Measurements from ENCODE around the gene SRC.
A peak's percentile ranks its signal among the peaks of the same experiment; 100 is the strongest.

SRC gene

GRCh38 chr20:37316775-37317170 lies 29.2 kb upstream of the SRC start:
- no peak for TF ChIP-seq CTCF (conservative IDR thresholded peaks at IDR 0.05; ENCODE audit: low read depth)
- CTCF ChIA-PET = interaction anchor here (0.6 kb wide), 1 partner anchor 18 kb away, joined by 4 read pairs; no protein-coding TSS in a partner anchor
- peak overlapping the region; percentile 51 for H3K27ac ChIP-seq

GRCh38 chr20:37317316-37317715 lies 28.6 kb upstream of the SRC start:
- peak overlapping the region; percentile 51 for H3K27ac ChIP-seq
- DNase-seq (ENCODE audit: low spot score) = no peak
- no peak for TF ChIP-seq CTCF (conservative IDR thresholded peaks at IDR 0.05; ENCODE audit: low read depth)
- POLR2A ChIA-PET (ENCODE audit: low non-redundant PET) = no interaction called here
- CTCF ChIA-PET = interaction anchor here (0.6 to 1.1 kb wide), 4 partner anchors 18 to 454 kb away, joined by 3 to 6 read pairs (median 4); partner anchors contain the start of gene MANBAL

More at GRCh38 chr20:37316775-37317170, 29.2 kb upstream of the SRC start:
- DNase-seq (ENCODE audit: low spot score) = no peak
- POLR2A ChIA-PET (ENCODE audit: low non-redundant PET) = no interaction called here

- POLR2A ChIA-PET (ENCODE audit: low non-redundant PET) = interaction anchor here (0.6 to 0.7 kb wide), 2 partner anchors 22 to 29 kb away, joined by 3 to 9 read pairs; partner anchors contain the start of gene MANBAL
- peak overlapping the region; percentile 51 for H3K27ac ChIP-seq
- CTCF ChIA-PET = interaction anchor here (0.5 to 1.1 kb wide), 5 partner anchors 29 to 652 kb away, joined by 3 to 6 read pairs (median 3); partner anchors contain the start of gene MANBAL
- no peak for TF ChIP-seq CTCF (conservative IDR thresholded peaks at IDR 0.05; ENCODE audit: low read depth)
- no peak for DNase-seq (ENCODE audit: low spot score)
These were observed 27.8 kb upstream of the SRC start for GRCh38 chr20:37317994-37318640.

- DNase-seq (ENCODE audit: low spot score) = no peak
- ChIA-PET CTCF (interaction anchor here (0.5 kb wide), 1 partner anchor 16 kb away, joined by 3 read pairs; no protein-coding TSS in a partner anchor), POLR2A (ENCODE audit: low non-redundant PET) (interaction anchor here (1.2 kb wide), 1 partner anchor 11 kb away, joined by 4 read pairs; no protein-coding TSS in a partner anchor)
- H3K27ac ChIP-seq = peak overlapping the region; percentile 51
- TF ChIP-seq CTCF (conservative IDR thresholded peaks at IDR 0.05; ENCODE audit: low read depth) = no peak
These were observed 26.7 kb upstream of the SRC start for GRCh38 chr20:37319151-37319671.

GRCh38 chr20:37323985-37324384 lies 22.0 kb upstream of the SRC start:
- CTCF ChIA-PET = interaction anchor here (0.6 kb wide), 1 partner anchor 48 kb away, joined by 3 read pairs; no protein-coding TSS in a partner anchor
- no peak for TF ChIP-seq CTCF (conservative IDR thresholded peaks at IDR 0.05; ENCODE audit: low read depth)
- POLR2A ChIA-PET (ENCODE audit: low non-redundant PET) = no interaction called here
- no peak for DNase-seq (ENCODE audit: low spot score)
- no peak overlapping the region for H3K27ac ChIP-seq

- TF ChIP-seq CTCF (conservative IDR thresholded peaks at IDR 0.05; ENCODE audit: low read depth) = no peak
- no peak for DNase-seq (ENCODE audit: low spot score)
- no peak overlapping the region for H3K27ac ChIP-seq
- CTCF ChIA-PET = interaction anchor here (0.6 to 1.3 kb wide), 3 partner anchors 19 to 64 kb away, joined by 4 to 7 read pairs (median 5); no protein-coding TSS in a partner anchor
- POLR2A ChIA-PET (ENCODE audit: low non-redundant PET) = no interaction called here
These were observed 20.7 kb upstream of the SRC start for GRCh38 chr20:37325206-37325605.

All from RWPE1 (cell line).